Neural cell (in vitro differentiated cells): ENCODE measurements around the gene RERE. TPM values are rescaled to one million over a fixed set of nuclear protein-coding genes. Genes with fewer than 3 reads are reported as not detected.

ENCODE experiments used
- H2AFZ ChIP-seq: fragments of 200-600, 300-800 bp; sonication (generic), shearing (Covaris generic); 2 replicates; pipeline ENCODE4 v1.6.0; 2014; ENCODE audit warnings: low read depth, mild to moderate bottlenecking, antibody characterized with exemption, low read length, moderate library complexity
- H3F3A ChIP-seq: fragments of 200-600 bp; shearing (Covaris generic); 2 replicates; pipeline ENCODE4 v1.6.1; 2016; ENCODE audit warnings: mild to moderate bottlenecking, moderate library complexity, mixed read lengths, antibody characterized with exemption, low read length; ENCODE audit not compliant: insufficient read depth, poor library complexity, severe bottlenecking
- H3K27ac ChIP-seq: fragments of 200-600, 300-800 bp; sonication (generic), shearing (Covaris generic); 2 replicates; pipeline ENCODE4 v1.5.1; 2014; ENCODE audit warnings: mild to moderate bottlenecking, low read length, moderate library complexity
- H3K27me3 ChIP-seq: fragments of 300-800, 200-600 bp; sonication (generic), shearing (Covaris generic); 2 replicates; pipeline ENCODE4 v1.6.0; 2014; ENCODE audit warnings: mild to moderate bottlenecking, low read depth, low read length, moderate library complexity; ENCODE audit not compliant: insufficient read depth
- H3K36me3 ChIP-seq: fragments of 300-800, 200-600 bp; sonication (generic), shearing (Covaris generic); 2 replicates; pipeline ENCODE4 v1.5.1; 2014; ENCODE audit warnings: mild to moderate bottlenecking, antibody characterized with exemption, low read length, moderate library complexity; ENCODE audit not compliant: insufficient read depth
- H3K4me2 ChIP-seq: fragments of 300-800, 200-600 bp; sonication (generic), shearing (Covaris generic); 2 replicates; pipeline ENCODE4 v1.6.0; 2014; ENCODE audit warnings: mild to moderate bottlenecking, low read length
- H3K4me3 ChIP-seq: fragments of 300-800, 200-600 bp; sonication (generic), shearing (Covaris generic); 2 replicates; pipeline ENCODE4 v1.5.1; 2014; ENCODE audit warnings: mild to moderate bottlenecking, low read length, moderate library complexity
- H3K79me2 ChIP-seq: fragments of 200-600 bp; shearing (Covaris generic); replicated peaks from 2 replicates; pipeline ENCODE4 v1.6.0; 2014; ENCODE audit warnings: mild to moderate bottlenecking, low read length, moderate library complexity; ENCODE audit not compliant: insufficient read depth
- H3K9ac ChIP-seq: fragments of 300-800, 200-600 bp; sonication (generic), shearing (Covaris generic); 2 replicates; pipeline ENCODE4 v1.6.1; 2016; ENCODE audit warnings: mild to moderate bottlenecking, low read length, mixed read lengths
- H3K9me2 ChIP-seq: fragments of 200-600 bp; shearing (Covaris generic); 2 replicates; pipeline ENCODE4 v1.6.1; 2016; ENCODE audit warnings: mild to moderate bottlenecking, low read length, mixed read lengths; ENCODE audit not compliant: insufficient read depth
- H3K9me3 ChIP-seq: fragments of 200-600, 300-800 bp; sonication (generic), shearing (Covaris generic); 2 replicates; pipeline ENCODE4 v1.6.1; 2016; ENCODE audit warnings: mild to moderate bottlenecking, mixed run types, low read length, moderate library complexity, mixed read lengths
- H4K20me1 ChIP-seq: fragments of 200-600 bp; shearing (Covaris generic); 2 replicates; pipeline ENCODE4 v1.6.1; 2016; ENCODE audit warnings: mild to moderate bottlenecking, mixed run types; ENCODE audit not compliant: insufficient read depth
- EP300 ChIP-seq: fragments of 450-650 bp; conservative IDR thresholded peaks from 2 replicates; pipeline ENCODE4 v1.6.1; 2014; ENCODE audit warnings: antibody characterized with exemption, mild to moderate bottlenecking, moderate library complexity; ENCODE audit not compliant: poor library complexity, severe bottlenecking
- MXI1 ChIP-seq: fragments of 450-650 bp; conservative IDR thresholded peaks from 2 replicates; pipeline ENCODE4 v1.6.1; 2014; ENCODE audit warnings: antibody characterized with exemption, mild to moderate bottlenecking; ENCODE audit not compliant: poor library complexity, severe bottlenecking
- POLR2AphosphoS5 ChIP-seq: IDR thresholded peaks from 2 replicates; pipeline ENCODE4 v1.6.1; 2012
- RAD21 ChIP-seq: fragments of 450-650 bp; conservative IDR thresholded peaks from 2 replicates; pipeline ENCODE4 v1.6.1; 2014; ENCODE audit warnings: antibody characterized with exemption, mild to moderate bottlenecking, moderate library complexity
- REST ChIP-seq: IDR thresholded peaks from 2 replicates; pipeline ENCODE4 v1.6.1; 2012; ENCODE audit warnings: borderline replicate concordance
- SMC3 ChIP-seq: fragments of 450-650 bp; conservative IDR thresholded peaks from 2 replicates; pipeline ENCODE4 v1.6.1; 2014; ENCODE audit warnings: antibody characterized with exemption, mild to moderate bottlenecking, moderate library complexity; ENCODE audit not compliant: poor library complexity
- TAF1 ChIP-seq: IDR thresholded peaks from 2 replicates; pipeline ENCODE4 v1.6.1; 2012; ENCODE audit warnings: low read depth
- polyA plus RNA-seq: library from polyadenylated mRNA; depleted of rRNA; stranded (reverse); fragments of >200 nt; gene quantifications from 2 replicates; pipeline ENCODE4 v1.2.3, GENCODE V29; 2014
- TF ChIP-seq, protein P1 (sequence below): fragments of 450-650 bp; IDR thresholded peaks from 2 replicates; pipeline ENCODE4 v1.5.1; 2014; ENCODE audit warnings: antibody characterized with exemption, mild to moderate bottlenecking, moderate library complexity; ENCODE audit not compliant: poor library complexity, severe bottlenecking

RERE gene
- polyA plus RNA-seq, 1 donor from 2014 or later = 21.0 TPM

DNA sequence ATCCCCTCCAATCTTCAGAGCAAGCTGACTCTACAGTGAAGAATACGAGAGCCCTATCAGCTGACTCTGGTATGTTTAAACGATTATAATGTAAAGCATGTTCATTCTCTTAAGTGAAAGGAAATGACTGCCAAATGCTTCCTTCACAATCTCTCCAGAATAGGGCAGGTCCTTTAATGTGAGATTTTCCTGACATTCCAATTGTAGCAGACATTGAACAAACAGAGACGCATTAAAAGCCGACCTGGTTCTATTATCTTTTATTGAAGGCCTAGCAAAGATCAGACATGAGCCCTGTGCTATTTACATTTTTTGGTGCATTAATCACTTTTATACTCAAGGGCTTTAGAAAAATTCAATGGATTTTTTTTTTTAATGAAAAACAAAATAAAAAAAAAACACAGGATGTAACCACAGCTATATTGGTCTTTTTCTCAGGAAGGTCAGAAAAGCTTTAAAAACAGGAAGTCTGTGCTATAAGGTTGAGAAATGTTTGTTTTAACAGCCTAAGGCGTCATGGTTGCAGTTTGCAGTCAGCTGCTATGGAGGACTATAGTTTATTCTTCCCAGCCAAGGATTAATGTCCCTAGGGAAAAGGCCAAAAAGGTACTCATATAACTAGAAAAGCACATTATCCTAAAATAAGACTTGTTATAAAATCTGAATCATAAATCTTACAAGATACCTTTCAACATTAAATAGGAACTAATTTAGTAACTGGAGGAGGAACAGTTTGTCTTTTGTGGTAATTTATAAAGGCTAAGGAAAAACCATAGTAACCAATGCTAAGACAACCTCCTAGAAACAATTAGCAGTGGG is 104.8 kb downstream of the RERE start:
- H2AFZ ChIP-seq = no peak overlapping the region
- peak overlapping the region; percentile 91 for H3K27ac ChIP-seq
- no peaks in the 10 kb centered on the region for H3K9me2 ChIP-seq
- no peaks in the 10 kb centered on the region for H3K27me3 ChIP-seq
- peaks cover 79% of the 10 kb centered on the region for H3K79me2 ChIP-seq
- H4K20me1 ChIP-seq = no peaks in the 10 kb centered on the region
- H3K36me3 ChIP-seq = no peaks in the 10 kb centered on the region
- no peaks in the 10 kb centered on the region for H3K9me3 ChIP-seq
- peak overlapping the region; percentile 64 for H3K9ac ChIP-seq
- TF ChIP-seq REST (peak; percentile 81), RAD21 (no peak), POLR2AphosphoS5 (peak; percentile 64), EP300 (peak; percentile 70), MXI1 (no peak), TAF1 (no peak)
- H3K4me2 ChIP-seq = peak overlapping the region; percentile 77
- H3F3A ChIP-seq = peaks cover 14% of the 10 kb centered on the region
- H3K4me3 ChIP-seq = peak overlapping the region; percentile 56

DNA sequence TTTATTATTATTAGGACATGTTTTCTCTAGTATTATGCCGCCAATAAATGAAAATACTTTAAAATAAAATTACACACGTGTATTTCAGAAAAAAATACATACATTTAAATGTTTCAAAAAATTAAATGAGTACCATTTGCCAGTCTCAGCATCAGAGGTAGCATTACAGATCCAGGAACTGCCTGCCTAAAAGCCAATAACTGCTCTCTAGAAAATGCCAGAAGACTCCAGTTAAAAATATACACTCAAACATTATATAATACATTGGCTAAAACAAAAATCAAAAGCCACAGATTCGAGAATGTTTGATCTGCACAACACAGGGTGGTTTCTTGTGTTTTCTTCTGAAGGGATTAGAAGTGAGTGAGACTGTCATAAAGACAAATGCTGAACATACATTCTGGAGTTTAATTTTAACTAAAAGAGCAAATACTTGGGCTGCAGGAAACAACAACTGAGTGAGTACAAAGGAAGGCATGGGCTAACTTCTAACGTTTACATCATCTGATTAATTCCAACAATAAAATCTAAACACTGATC is 105.5 kb downstream of the RERE start:
- TF ChIP-seq RAD21 (no peak), EP300 (no peak), SMC3 (no peak), MXI1 (no peak), REST (no peak)
- TF ChIP-seq, protein P1, sequence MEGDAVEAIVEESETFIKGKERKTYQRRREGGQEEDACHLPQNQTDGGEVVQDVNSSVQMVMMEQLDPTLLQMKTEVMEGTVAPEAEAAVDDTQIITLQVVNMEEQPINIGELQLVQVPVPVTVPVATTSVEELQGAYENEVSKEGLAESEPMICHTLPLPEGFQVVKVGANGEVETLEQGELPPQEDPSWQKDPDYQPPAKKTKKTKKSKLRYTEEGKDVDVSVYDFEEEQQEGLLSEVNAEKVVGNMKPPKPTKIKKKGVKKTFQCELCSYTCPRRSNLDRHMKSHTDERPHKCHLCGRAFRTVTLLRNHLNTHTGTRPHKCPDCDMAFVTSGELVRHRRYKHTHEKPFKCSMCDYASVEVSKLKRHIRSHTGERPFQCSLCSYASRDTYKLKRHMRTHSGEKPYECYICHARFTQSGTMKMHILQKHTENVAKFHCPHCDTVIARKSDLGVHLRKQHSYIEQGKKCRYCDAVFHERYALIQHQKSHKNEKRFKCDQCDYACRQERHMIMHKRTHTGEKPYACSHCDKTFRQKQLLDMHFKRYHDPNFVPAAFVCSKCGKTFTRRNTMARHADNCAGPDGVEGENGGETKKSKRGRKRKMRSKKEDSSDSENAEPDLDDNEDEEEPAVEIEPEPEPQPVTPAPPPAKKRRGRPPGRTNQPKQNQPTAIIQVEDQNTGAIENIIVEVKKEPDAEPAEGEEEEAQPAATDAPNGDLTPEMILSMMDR = no peak
- H3K79me2 ChIP-seq = peaks cover 75% of the 10 kb centered on the region
- no peaks in the 10 kb centered on the region for H3K27me3 ChIP-seq
- peak overlapping the region; percentile 64 for H3K9ac ChIP-seq
- H3K4me3 ChIP-seq = peak overlapping the region; percentile 56
- H3K9me3 ChIP-seq = no peaks in the 10 kb centered on the region
- peak overlapping the region; percentile 91 for H3K27ac ChIP-seq
- H3K9me2 ChIP-seq = no peaks in the 10 kb centered on the region
- no peaks in the 10 kb centered on the region for H4K20me1 ChIP-seq
- peaks cover 14% of the 10 kb centered on the region for H3F3A ChIP-seq
- H2AFZ ChIP-seq = no peak overlapping the region
- H3K36me3 ChIP-seq = no peaks in the 10 kb centered on the region
- H3K4me2 ChIP-seq = peak overlapping the region; percentile 77
